ENCODE measurements around the gene OSBP2.

DNA sequence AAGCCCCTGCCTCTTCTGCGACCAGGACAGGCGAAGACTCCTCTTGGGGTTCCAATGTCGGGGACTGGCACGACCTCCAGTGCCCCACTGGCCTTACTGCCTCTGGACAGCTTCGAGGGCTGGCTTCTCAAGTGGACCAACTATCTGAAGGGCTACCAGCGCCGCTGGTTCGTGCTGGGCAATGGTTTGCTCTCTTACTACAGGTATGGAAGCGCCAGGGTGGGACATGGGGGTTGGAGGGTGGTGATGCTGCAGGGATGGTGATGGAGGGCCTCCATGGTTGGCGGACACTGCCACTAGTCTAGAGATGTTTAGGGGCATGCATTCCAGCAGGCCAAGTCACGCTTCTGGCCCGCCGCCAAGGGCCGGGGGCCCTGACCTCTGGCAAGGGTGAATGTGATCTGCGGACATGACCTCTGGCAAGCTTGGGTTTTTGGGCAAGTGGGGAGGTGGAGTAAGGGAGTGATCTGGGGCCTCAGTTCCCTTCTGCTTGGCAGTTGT is 727 bp downstream of the OSBP2 start:
- TF ChIP-seq, protein P1, sequence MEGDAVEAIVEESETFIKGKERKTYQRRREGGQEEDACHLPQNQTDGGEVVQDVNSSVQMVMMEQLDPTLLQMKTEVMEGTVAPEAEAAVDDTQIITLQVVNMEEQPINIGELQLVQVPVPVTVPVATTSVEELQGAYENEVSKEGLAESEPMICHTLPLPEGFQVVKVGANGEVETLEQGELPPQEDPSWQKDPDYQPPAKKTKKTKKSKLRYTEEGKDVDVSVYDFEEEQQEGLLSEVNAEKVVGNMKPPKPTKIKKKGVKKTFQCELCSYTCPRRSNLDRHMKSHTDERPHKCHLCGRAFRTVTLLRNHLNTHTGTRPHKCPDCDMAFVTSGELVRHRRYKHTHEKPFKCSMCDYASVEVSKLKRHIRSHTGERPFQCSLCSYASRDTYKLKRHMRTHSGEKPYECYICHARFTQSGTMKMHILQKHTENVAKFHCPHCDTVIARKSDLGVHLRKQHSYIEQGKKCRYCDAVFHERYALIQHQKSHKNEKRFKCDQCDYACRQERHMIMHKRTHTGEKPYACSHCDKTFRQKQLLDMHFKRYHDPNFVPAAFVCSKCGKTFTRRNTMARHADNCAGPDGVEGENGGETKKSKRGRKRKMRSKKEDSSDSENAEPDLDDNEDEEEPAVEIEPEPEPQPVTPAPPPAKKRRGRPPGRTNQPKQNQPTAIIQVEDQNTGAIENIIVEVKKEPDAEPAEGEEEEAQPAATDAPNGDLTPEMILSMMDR (conservative IDR thresholded peaks at IDR 0.05), result no peak
- no peak for TF ChIP-seq EZH2 (IDR thresholded peaks at IDR 0.05; ENCODE audit: low read depth)

Data from PC-9 (cell line).